Neuronal stem cell (in vitro differentiated cells): ENCODE results near the gene P4HA2.

ENCODE experiments used
- DNase-seq: peaks from one replicate; pipeline ENCODE4 v3.0.0-alpha.2; 2013; ENCODE audit warnings: low spot score
- H2AFZ ChIP-seq: one replicate; pipeline ENCODE4 v1.6.1; 2013; ENCODE audit warnings: mild to moderate bottlenecking, low read length, inconsistent platforms
- H2AK5ac ChIP-seq: 2 replicates; pipeline ENCODE4 v1.6.1; 2013; ENCODE audit warnings: low read depth, mild to moderate bottlenecking, inconsistent platforms, low read length, moderate library complexity, mixed read lengths
- H2BK120ac ChIP-seq: 2 replicates; pipeline ENCODE4 v1.6.1; 2013; ENCODE audit warnings: low read depth, mild to moderate bottlenecking, inconsistent platforms, low read length, moderate library complexity, mixed read lengths
- H2BK12ac ChIP-seq: one replicate; pipeline ENCODE4 v1.6.1; 2013; ENCODE audit warnings: low read length, inconsistent platforms
- H2BK15ac ChIP-seq: 2 replicates; pipeline ENCODE4 v1.6.1; 2013; ENCODE audit warnings: mild to moderate bottlenecking, low read length, inconsistent platforms, mixed read lengths
- H2BK5ac ChIP-seq: one replicate; pipeline ENCODE4 v1.6.1; 2013; ENCODE audit warnings: inconsistent platforms, mild to moderate bottlenecking, low read length, moderate library complexity
- H3K14ac ChIP-seq: one replicate; pipeline ENCODE4 v1.6.1; 2013; ENCODE audit warnings: low read length, inconsistent platforms
- H3K18ac ChIP-seq: 2 replicates; pipeline ENCODE4 v1.6.1; 2013; ENCODE audit warnings: low read length, inconsistent platforms
- H3K23ac ChIP-seq: 2 replicates; pipeline ENCODE4 v1.6.1; 2013; ENCODE audit warnings: low read depth, mild to moderate bottlenecking, mixed read lengths, low read length, inconsistent platforms; ENCODE audit not compliant: poor library complexity
- H3K27ac ChIP-seq: replicated peaks from 3 replicates; pipeline ENCODE4 v1.5.1; 2013; ENCODE audit warnings: low read length, inconsistent platforms
- H3K27me3 ChIP-seq, 3 experiments: 2 replicates each; pipeline ENCODE4 v1.6.1; 2013; ENCODE audit warnings: low read length in 3 of 3, mild to moderate bottlenecking in 2 of 3, inconsistent platforms in 1 of 3, low read depth in 1 of 3, mixed read lengths in 1 of 3, moderate library complexity in 1 of 3; ENCODE audit not compliant: control insufficient read depth in 3 of 3, insufficient read depth in 3 of 3
- H3K36me3 ChIP-seq, 2 donors: replicated peaks in 1 of 2; 2 replicates each; pipeline ENCODE4 v1.6.1; 2013; ENCODE audit warnings: low read length in 2 of 2; ENCODE audit not compliant: control insufficient read depth in 2 of 2, insufficient read depth in 2 of 2
- H3K4ac ChIP-seq: 2 replicates; pipeline ENCODE4 v1.6.1; 2013; ENCODE audit warnings: inconsistent platforms, mild to moderate bottlenecking, low read length, moderate library complexity
- H3K4me1 ChIP-seq, 2 donors: 1 replicate in 1 of 2; 2 replicates in 1 of 2; pipeline ENCODE4 v1.6.1; 2013; ENCODE audit warnings: low read length in 2 of 2, low read depth in 1 of 2; ENCODE audit not compliant: control insufficient read depth in 2 of 2, insufficient read depth in 1 of 2
- H3K4me2 ChIP-seq: one replicate; pipeline ENCODE4 v1.6.1; 2013; ENCODE audit warnings: mild to moderate bottlenecking, low read length, inconsistent platforms; ENCODE audit not compliant: insufficient read depth, poor library complexity, severe bottlenecking
- H3K4me3 ChIP-seq, 2 donors: 2 replicates each; pipeline ENCODE4 v1.5.1; 2013; ENCODE audit warnings: low read length in 2 of 2, mild to moderate bottlenecking in 2 of 2, inconsistent platforms in 1 of 2, moderate library complexity in 1 of 2
- H3K79me1 ChIP-seq: one replicate; pipeline ENCODE4 v1.6.1; 2013; ENCODE audit warnings: low read depth, mild to moderate bottlenecking, inconsistent platforms, low read length, moderate library complexity
- H3K9ac ChIP-seq: one replicate; pipeline ENCODE4 v1.6.1; 2013; ENCODE audit warnings: mild to moderate bottlenecking, low read depth, low read length, inconsistent platforms; ENCODE audit not compliant: poor library complexity
- H3K9me3 ChIP-seq, 2 donors: replicated peaks in 1 of 2; 2 replicates each; pipeline versions ENCODE3 to v1.6.1; 2013; ENCODE audit warnings: low read length in 2 of 2, mild to moderate bottlenecking in 2 of 2, inconsistent platforms in 1 of 2, low read depth in 1 of 2, mixed read lengths in 1 of 2, moderate library complexity in 1 of 2; ENCODE audit not compliant: control insufficient read depth in 2 of 2, insufficient read depth in 1 of 2
- H4K8ac ChIP-seq: one replicate; pipeline ENCODE4 v1.6.1; 2013; ENCODE audit warnings: low read depth, mild to moderate bottlenecking, inconsistent platforms, low read length, moderate library complexity
- H4K91ac ChIP-seq: one replicate; pipeline ENCODE4 v1.6.1; 2013; ENCODE audit warnings: low read length, low read depth, mild to moderate bottlenecking, inconsistent platforms; ENCODE audit not compliant: poor library complexity
- WGBS, 2 donors: extraction: QIAGEN DNeasy Blood & Tissue Kit; methylation state at CpG; one replicate each; pipeline ENCODE4 v1.1.7; 2013; ENCODE audit warnings: missing lambda C conversion rate in 2 of 2, mixed read lengths in 1 of 2; ENCODE audit not compliant: insufficient read length in 2 of 2, insufficient replicate concordance in 1 of 2; ENCODE audit errors: extremely low coverage in 2 of 2; 5-methylcytosine and 5-hydroxymethylcytosine counted together

P4HA2 gene

DNA sequence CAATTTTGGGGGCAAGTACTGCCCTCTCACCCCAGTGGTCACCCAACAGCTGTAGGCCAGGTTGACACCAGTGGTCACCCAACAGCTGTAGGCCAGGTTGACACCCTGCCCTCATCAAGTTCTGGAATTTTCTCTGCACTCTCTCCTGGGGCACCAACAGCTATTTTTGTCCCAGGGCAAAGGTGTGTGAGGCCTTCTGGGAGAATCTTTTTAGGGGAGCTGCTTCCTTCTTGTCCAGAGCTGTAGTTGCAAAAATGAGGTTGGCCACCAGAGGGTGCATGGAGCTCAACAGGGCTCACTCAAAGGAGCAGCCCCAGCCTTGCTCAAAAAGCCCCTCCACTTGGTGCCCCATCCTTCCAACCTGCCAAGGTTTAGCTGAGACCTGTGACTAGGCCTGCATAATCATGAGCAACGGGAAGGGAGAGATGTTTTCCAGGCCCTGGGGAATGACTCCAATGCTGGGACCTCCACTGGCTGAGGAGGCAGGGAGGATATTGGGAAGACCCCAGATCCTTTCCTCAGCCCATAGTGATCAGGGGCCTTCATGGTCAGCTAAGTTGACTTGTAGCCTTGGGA is 10.6 kb upstream of the P4HA2 start:
- DNase-seq, result peak; percentile 68
- no peak overlapping the region for H3K9ac ChIP-seq
- H3K4me3 ChIP-seq, result no peak overlapping the region
- H2BK12ac ChIP-seq, result no peak overlapping the region
- no peaks in the 10 kb centered on the region for H3K36me3 ChIP-seq
- no peak overlapping the region for H2BK5ac ChIP-seq
- no peak overlapping the region for H3K23ac ChIP-seq
- H2BK120ac ChIP-seq, result no peak overlapping the region
- no peaks in the 10 kb centered on the region for H3K9me3 ChIP-seq
- no peak overlapping the region for H3K27ac ChIP-seq
- H4K91ac ChIP-seq, result no peak overlapping the region
- no peak overlapping the region for H4K8ac ChIP-seq
- no peak overlapping the region for H3K14ac ChIP-seq
- H3K4ac ChIP-seq, result no peak overlapping the region
- WGBS, 2 donors, result no CpG with 5 or more reads among the region's 1 CpG
- H3K18ac ChIP-seq, result no peak overlapping the region
- no peak overlapping the region for H2BK15ac ChIP-seq
- H3K4me1 ChIP-seq, result no peaks in the 10 kb centered on the region
- no peak overlapping the region for H2AFZ ChIP-seq
- no peak overlapping the region for H2AK5ac ChIP-seq
- H3K79me1 ChIP-seq, result no peaks in the 10 kb centered on the region
- no peaks in the 10 kb centered on the region for H3K27me3 ChIP-seq
- H3K4me2 ChIP-seq, result no peak overlapping the region

DNA sequence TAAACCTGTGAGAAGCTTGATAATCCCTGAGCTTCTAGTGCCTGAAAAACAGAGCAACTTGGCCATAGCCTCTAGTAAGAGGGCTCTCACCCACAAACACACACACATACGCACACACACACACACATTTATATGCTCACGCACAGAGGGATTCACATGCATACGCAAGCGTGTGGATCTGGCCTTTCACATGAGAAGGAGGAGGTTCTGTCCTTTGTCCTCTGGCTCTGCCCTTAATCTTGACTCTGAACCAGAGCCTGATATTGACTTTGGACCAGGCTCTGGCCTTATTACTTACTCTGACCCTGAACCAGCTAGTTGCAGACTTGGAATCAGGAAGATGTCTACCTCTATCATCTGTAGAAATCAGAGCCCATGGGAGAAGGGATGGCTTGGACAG is 10.0 kb upstream of the P4HA2 start:
- Histone ChIP-seq H2AK5ac (no peak overlapping the region), H2BK12ac (no peak overlapping the region), H2BK120ac (no peak overlapping the region), H2BK15ac (no peak overlapping the region), H4K91ac (no peak overlapping the region), H3K4me1 (no peaks in the 10 kb centered on the region), H3K23ac (no peak overlapping the region), H3K18ac (no peak overlapping the region), H4K8ac (no peak overlapping the region), H2AFZ (no peak overlapping the region), H3K14ac (no peak overlapping the region), H3K79me1 (no peaks in the 10 kb centered on the region), H3K27me3 (no peaks in the 10 kb centered on the region), H3K9ac (no peak overlapping the region), H3K36me3 (no peaks in the 10 kb centered on the region), H3K27ac (no peak overlapping the region), H3K4me2 (no peak overlapping the region), H3K4ac (no peak overlapping the region), H3K4me3 (no peak overlapping the region), H3K9me3 (no peaks in the 10 kb centered on the region), H2BK5ac (no peak overlapping the region)
- DNase-seq, result no peak
- no CpG with 5 or more reads among the region's 4 CpGs for WGBS, 2 donors

DNA sequence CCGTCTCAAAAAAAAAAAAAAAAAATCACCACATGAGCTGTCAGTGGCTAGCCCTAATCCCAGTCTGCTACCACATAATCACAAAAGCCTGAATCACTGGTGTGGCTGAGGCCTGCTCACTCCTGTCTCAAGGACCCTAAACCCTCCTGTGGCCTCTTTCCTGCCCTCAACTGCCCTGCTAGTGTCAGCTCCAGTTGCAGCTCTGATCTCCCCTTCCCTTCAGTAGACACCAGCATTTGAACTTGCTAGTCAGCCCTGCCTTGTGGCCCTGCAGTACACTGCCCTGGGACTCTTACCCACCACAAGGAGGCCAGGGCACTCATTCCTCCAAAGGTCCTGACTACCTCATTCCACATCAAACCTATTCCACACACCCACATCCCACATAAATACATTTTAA is 9.5 kb upstream of the P4HA2 start:
- Histone ChIP-seq H3K14ac (no peak overlapping the region), H3K27ac (no peak overlapping the region), H3K4ac (no peak overlapping the region), H3K9me3 (no peaks in the 10 kb centered on the region), H4K91ac (no peak overlapping the region), H3K4me1 (no peaks in the 10 kb centered on the region), H3K79me1 (no peaks in the 10 kb centered on the region), H2BK12ac (no peak overlapping the region), H3K9ac (no peak overlapping the region), H3K23ac (no peak overlapping the region), H2BK120ac (no peak overlapping the region), H2AK5ac (no peak overlapping the region), H3K36me3 (no peaks in the 10 kb centered on the region), H2BK5ac (no peak overlapping the region), H3K27me3 (no peaks in the 10 kb centered on the region), H3K4me2 (no peak overlapping the region), H2AFZ (no peak overlapping the region), H4K8ac (no peak overlapping the region), H3K4me3 (no peak overlapping the region), H2BK15ac (no peak overlapping the region), H3K18ac (no peak overlapping the region)
- no CpG with 5 or more reads among the region's 1 CpG for WGBS, 2 donors
- no peak for DNase-seq

DNA sequence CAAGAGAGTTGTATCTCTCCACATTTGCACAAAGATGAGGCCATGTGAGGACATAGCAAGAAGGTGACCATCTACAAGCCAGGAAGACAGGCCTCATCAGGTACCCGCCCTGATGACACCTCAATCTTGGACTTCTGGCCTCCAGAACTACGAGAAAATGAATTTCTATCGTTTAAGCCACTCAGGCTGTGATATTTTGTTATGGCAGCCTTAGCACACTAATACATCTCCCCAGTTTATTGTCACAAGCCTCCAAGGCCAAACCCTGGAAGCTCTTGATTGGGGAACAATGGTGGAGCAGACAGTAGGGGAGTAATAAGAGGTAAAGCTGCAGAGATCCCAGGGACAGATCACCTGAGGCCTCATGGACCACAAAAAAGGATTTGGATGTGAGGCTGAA is 7.7 kb upstream of the P4HA2 start:
- Histone ChIP-seq H2AFZ (no peak overlapping the region), H3K4ac (no peak overlapping the region), H3K18ac (no peak overlapping the region), H3K9me3 (no peaks in the 10 kb centered on the region), H4K91ac (no peak overlapping the region), H2BK12ac (no peak overlapping the region), H2BK15ac (no peak overlapping the region), H4K8ac (no peak overlapping the region), H3K4me3 (no peak overlapping the region), H3K36me3 (no peaks in the 10 kb centered on the region), H2AK5ac (no peak overlapping the region), H3K27me3 (peaks cover 0 to 6% (median 0%) of the 10 kb centered on the region in 3 experiments), H3K4me1 (no peaks in the 10 kb centered on the region), H3K4me2 (no peak overlapping the region), H3K9ac (no peak overlapping the region), H2BK120ac (no peak overlapping the region), H3K79me1 (no peaks in the 10 kb centered on the region), H3K27ac (no peak overlapping the region), H2BK5ac (no peak overlapping the region), H3K14ac (no peak overlapping the region), H3K23ac (no peak overlapping the region)
- no peak for DNase-seq
- WGBS, 2 donors, result no CpG with 5 or more reads among the region's 3 CpGs
